Measurements from ENCODE around the gene WBP2. TPM values are rescaled to one million over a fixed set of nuclear protein-coding genes. Genes with fewer than 3 reads are reported as not detected.

Gene WBP2
- total and polyA plus RNA-seq, 9 of the 15 experiments (the other 6 are each of a cell fraction or from before 2014, with no cell fraction given), result 2.2 to 74.3 (median 20.0) TPM

- TF ChIP-seq ZNF589 (CRISPR knock-in tag; IDR thresholded peaks at IDR 0.05; ENCODE audit: low read depth), result no peak; the same call in 1 of the 2 replicates
- no peak for TF ChIP-seq YBX1 (IDR thresholded peaks at IDR 0.05)
- TF ChIP-seq SMARCC2 (IDR thresholded peaks at IDR 0.05; ENCODE audit: low read depth), result no peak
- no peak for TF ChIP-seq NCOA4 (IDR thresholded peaks at IDR 0.05; ENCODE audit: partially characterized antibody)
- TF ChIP-seq TEAD1 (CRISPR knock-in tag; IDR thresholded peaks at IDR 0.05), result peak in 1 of 2 experiments; percentile 51; a peak in 1 of 4 replicates
- no peak for TF ChIP-seq SAFB (IDR thresholded peaks at IDR 0.05; ENCODE audit: borderline replicate concordance, low read depth, low read length)
- no peak for TF ChIP-seq GTF3C2 (IDR thresholded peaks at IDR 0.05; ENCODE audit: borderline replicate concordance, extremely low read depth, insufficient read length)
- no peak for TF ChIP-seq BRD9 (IDR thresholded peaks at IDR 0.05; ENCODE audit: low read depth, partially characterized antibody)
- TF ChIP-seq COPS2 (conservative IDR thresholded peaks at IDR 0.05), result no peak
- no peak; a peak in 1 of 4 replicates for TF ChIP-seq FOXK2 (conservative IDR thresholded peaks at IDR 0.05 in 1 of 2, IDR thresholded peaks at IDR 0.05 in 1 of 2; ENCODE audit: low read depth in 2 of 2)
- TF ChIP-seq ZKSCAN8 (CRISPR knock-in tag; IDR thresholded peaks at IDR 0.05), result no peak
- TF ChIP-seq ZNF224 (CRISPR knock-in tag; IDR thresholded peaks at IDR 0.05), result no peak
- TF ChIP-seq ZNF740 (CRISPR knock-in tag; IDR thresholded peaks at IDR 0.05), result no peak
- TF ChIP-seq ZNF740 (tag; IDR thresholded peaks at IDR 0.05), result no peak
- TF ChIP-seq SFPQ (IDR thresholded peaks at IDR 0.05; ENCODE audit: low read depth, low read length), result no peak
- TF ChIP-seq EWSR1 (IDR thresholded peaks at IDR 0.05; ENCODE audit: borderline replicate concordance, low read depth, partially characterized antibody), result no peak
- no peak for TF ChIP-seq ZNF263 (CRISPR knock-in tag; IDR thresholded peaks at IDR 0.05; ENCODE audit: borderline replicate concordance)
- TF ChIP-seq ZNF280A (IDR thresholded peaks at IDR 0.05; ENCODE audit: low read depth, partially characterized antibody), result no peak
- no peak; the same call in 1 of the 2 replicates for TF ChIP-seq DMBX1 (CRISPR knock-in tag; IDR thresholded peaks at IDR 0.05; ENCODE audit: borderline replicate concordance)
Observed at GRCh38 chr17:75808905-75809621, 46.1 kb downstream of the WBP2 start (continued).

All from K562 (cell line).